Activated T-cell treated with anti-CD3 and anti-CD28 coated beads for 24 hours (primary cell): ENCODE results near the gene MTX3.

Source experiments
- DNase-seq: peaks from one replicate; pipeline ENCODE4 v3.0.0-alpha.2; 2020; ENCODE audit warnings: low read depth

MTX3 gene

GRCh38 chr5:79934681-79935080 lies 56.4 kb downstream of the MTX3 start:
- no peak for DNase-seq

GRCh38 chr5:79932510-79933504 lies 58.3 kb downstream of the MTX3 start:
- DNase-seq: no peak

GRCh38 chr5:79931866-79932265 lies 59.2 kb downstream of the MTX3 start:
- DNase-seq: no peak

GRCh38 chr5:79931409-79931808 lies 59.7 kb downstream of the MTX3 start:
- no peak for DNase-seq

GRCh38 chr5:79929095-79929494 lies 62.0 kb downstream of the MTX3 start:
- no peak for DNase-seq
